ENCODE measurements around the gene SOX1.

Gene SOX1

DNA sequence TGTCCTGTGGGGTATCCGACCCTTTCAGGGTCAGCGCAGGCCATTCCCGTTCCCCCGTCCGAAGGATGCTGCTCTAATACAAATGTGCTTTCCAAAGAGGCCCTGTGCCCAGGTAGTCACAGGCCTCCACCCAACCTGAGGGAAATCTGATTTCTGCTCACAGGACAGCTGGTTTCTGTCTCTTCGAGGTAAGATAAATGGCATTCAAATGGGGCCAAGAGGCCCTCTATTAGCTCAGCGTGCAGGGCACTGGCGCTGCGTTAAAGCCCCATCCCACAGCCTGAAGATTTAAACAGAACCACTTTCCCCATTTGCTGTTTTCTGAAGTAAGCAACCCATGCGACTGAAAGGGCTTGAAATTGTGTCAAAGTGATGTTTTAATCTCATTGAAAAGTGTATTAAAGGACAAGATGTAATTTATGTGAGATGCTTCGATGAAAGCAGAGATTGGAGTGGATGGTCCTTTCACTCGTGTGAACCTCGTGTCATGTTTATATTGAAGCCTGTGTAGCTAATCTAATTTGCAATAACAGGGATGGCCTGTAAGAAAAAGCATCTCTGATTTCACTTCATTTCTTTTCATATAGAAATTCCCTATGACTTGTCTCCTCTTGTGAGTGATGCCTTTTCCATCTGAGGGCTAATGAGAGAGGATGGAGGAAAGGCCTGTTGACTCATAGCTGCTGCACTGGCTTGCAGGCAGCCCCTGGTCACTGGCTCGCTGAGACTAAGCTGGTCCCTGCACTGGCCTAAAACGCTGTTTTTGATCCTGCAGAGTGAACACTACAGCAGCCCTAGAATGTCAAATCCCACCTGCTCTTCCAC lies 7.3 kb upstream of the SOX1 start:
- DNase-seq, result no peak

DNA sequence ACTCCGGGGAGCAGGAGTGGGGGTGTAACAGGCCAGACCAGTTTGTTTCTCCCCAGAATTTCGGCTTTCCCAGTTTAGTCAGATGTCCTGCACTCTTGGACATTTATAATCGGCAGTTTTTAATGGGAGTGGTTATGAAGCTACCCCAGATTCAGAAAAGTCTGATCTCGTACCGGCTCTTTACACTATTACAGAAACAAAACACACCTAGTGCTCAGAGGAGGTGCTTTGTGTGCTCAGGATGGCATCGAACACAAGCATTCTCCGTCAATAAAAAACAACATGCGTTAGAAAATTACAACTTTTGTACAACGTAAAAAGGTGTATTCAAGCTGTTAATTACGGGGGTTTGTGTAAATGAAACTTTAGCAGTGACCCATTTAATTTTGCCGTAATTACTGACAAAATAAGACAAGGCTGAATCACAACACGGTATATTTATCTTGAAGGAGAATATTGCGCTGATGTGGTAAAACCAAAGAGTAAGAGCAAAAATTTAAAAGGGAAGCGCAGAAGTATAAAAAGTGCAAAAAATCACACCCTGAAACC lies 6.6 kb upstream of the SOX1 start:
- DNase-seq, result no peak

DNA sequence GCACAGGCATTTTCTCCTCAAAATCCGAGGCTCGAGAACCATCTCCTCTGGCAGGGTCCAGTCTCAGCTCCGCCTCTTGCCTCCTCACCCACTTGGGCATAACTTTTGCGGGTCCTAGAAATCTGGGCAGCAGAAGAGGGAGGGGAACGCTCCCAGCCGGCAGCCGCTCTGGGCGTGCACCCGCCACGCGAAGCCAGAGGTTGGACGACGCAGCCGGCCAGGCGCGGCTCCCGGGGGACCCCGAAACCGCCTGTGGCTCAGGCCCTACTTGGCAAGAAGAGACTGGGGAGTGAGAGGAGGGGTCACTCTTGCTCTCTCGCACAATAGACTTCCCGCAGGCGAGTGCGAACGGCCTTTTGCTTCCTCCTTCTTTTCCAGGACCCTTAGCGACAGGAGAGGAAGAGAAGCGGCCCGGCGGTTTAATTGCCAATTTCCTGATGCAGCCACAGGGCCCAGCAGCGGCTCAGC lies 6.0 kb upstream of the SOX1 start:
- no peak for DNase-seq

DNA sequence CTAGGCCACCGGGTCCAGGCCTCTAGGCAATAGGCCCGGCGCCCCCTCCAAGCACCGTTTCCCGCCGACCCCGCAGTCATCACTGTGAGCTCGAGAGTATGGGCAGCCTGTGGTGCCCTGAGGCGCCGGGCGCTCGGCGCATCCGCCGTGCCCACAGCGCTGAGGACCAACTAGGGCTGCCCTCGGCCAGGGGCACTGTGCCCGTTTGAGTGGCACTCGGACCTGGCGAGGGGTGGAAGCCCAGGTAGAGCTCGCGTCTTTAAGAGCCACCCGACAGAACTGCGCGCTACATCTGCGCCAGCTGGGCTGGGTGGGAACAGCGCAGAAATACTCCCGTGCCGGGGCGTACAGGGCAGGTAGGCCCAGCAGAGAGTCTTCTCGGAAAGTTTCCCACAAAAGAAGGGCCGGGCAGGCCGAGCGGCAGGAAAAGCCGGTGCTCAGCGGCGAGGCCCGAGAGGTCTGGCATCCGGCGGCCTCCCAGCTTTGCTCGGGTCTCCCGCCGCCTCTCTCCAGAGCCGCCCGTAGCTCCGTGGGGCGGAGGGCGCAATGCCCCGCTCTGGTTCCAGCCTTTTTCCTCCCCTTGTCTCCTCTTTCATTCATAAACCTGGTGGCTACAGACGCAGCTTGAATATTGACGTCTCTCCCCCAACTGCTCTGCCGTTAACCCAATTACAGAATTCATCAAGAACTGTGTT lies 5.4 kb upstream of the SOX1 start:
- DNase-seq, result no peak

DNA sequence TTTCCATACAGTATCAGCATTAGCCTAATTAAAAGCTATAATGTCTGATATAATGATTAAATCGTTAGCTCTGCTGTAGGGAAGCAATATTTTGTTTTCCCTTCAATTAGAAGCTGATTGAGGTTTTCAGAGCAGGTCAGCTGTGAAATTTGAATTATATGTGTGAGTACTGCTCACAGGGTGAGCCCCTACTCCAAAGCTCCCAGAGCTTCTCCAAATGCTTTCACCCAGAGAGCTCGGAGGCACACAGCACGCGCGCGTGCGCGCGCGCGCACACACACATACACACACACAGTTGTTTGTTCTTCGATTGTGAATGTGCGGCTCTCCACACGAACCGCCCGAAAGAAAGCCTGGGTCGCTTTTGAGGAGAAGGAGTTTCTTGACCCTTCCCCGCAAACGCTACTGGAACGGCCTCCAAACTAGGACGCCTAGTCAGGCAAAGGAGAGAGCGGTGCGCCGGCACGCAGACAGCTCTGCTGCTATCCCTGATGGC lies 4.8 kb upstream of the SOX1 start:
- no peak for DNase-seq

DNA sequence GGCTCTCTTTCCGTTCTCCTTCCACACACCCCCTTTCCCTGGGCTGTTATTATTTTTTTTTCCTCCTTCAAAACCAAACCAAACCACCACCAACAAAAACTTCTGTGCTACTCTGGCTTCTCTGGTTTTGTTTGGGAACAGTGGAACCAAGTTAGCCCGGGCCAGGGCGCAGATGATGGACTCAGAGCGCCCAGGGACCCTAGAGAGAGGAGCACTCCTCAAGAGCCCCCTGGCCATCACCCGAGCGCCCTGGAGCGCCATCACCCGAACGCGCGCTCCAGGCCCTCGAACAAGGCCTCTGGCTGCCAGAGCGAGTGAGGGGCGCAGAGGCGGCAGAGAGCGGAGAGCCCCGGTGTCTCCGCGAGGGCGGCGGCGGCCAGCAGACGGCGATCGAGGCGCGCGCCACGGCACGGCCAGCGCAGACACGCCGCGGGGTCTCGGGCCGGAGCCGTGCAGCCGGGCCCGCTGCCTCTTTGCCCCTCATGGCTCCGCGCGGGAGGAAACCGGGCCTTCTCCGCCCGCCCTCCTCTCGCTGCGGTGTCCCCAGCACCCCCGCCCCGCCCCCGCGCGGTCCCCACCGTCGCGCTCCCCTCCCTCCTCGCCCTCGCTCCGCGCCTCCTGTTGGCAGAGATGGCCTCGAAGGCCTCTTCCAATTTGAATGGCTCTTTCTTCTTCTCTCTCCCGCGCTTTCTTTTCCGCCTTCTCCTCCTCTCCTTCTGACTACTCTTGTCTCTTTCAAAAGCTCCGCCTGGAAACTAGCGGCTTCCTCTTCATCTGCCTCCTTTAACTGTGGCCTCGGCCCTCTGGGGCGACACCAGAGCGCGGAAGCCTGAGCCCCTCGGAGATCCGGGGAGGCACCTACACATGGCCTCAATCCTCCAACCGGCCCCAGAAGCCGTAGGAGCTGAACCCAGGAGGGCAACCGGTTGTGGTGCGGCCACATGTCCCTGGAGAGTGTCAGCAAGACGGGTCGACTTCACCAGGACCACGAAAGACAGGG lies 4.1 kb upstream of the SOX1 start:
- no peak for DNase-seq

DNA sequence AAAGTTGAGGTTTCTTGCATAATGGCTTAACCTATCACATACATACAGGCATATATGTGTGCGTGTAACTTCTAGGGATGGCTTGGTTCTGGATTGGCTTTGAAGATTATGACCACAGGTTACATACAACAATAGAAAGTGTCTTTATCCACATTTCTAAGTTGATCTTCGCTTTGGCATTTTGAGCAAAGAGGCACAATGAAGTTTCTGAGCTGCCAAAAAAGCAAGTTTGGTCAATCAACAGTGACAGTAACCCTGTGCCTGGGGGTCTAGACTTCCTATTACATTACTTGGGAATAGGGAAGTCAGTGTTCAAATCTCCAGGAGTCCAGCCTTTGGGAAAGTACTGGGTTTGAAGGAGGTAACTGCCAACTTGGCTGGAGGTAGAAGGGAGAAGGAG lies 3.1 kb upstream of the SOX1 start:
- DNase-seq, result no peak

DNA sequence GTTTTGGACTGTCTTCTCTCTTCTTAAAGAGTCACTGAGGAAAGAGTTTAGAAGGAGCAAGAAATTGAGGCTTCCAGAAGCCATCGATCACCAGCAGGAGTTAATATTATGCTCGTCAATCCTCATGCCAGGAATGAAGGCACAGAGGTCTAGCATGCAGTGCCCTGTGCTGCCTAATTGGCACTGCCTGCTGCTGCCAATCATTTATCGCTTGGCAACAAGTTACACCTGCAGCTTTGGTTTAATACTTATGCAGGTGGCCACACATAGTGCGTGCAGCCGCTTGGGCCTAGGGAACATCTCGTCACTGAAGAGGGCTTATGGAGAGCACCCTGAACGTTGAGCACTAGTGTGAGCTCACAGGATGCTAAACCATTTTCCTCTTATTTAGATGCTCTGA lies 2.7 kb upstream of the SOX1 start:
- no peak for DNase-seq

DNA sequence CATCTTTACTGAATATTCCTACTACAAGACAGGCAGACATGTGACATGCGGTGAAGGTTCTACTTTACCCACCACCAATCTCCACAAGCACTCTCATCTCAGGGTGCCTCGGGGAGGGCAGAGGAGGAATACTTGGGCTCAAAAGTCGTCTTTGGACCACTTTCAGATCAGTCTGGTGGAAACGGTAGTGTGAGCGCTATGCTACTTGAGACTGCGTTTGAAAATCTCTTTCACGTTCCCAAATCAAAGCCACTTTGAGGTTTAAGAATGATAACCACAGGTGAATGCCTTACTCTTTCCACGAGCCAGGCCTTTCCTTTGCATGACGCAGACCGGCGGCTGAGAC lies 1.5 kb upstream of the SOX1 start:
- DNase-seq, result no peak

DNA sequence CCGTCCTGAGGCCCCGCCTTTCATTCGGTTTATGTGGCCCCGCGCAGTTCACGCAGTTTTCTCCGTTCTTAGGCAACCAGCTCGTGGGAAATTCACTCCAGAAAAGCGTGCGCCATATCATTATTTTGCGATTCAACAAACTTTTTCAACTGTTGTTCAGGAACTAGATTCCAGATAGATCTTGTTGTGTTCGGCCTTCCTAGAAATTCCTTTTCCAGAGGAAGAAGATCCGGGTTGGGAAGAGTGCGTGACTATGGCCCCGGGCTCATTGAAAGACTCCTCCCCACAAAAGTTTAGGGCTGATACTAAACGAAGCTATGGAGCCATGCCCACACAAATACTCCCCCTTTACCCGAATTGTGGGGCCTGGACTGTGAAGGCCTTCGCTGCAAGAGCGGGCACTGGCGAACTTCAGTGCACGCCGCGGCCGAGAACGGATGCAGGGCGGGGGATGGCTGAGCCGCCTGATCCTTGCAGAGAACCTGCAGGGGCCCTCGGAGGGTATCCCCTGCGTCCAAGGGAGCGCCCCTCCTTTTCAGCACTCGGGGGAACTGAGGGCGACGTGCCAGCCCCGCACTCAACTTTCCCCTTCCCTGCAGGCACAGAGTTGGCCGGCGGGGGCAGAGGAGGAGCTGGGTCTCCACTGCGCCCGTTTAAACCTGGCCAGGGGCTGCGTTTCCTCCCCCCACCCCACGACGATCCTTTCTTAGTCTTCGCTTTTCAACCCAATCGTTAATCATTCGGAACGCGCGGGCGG lies 904 bp upstream of the SOX1 start:
- DNase-seq, result no peak

DNA sequence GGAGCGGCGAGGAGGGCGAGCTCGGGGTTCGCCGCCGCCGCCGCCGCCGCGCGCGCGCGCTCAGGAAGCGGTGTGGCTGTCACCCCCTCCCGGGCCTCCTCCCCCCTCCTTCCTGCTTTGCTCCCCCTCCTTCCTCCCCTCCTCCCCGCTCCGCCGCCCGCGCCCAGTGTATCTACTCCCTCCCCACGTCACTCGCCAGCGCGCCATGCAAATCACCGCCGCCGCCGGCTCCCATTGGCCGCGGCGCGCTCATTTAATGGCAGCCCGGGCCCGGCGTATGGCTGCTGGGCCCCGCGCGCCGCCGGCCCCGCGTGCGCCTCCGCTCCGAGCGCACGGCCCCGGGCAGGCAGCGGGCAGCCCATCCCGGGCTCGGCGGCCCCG lies 335 bp upstream of the SOX1 start:
- peak; percentile 53 for DNase-seq

DNA sequence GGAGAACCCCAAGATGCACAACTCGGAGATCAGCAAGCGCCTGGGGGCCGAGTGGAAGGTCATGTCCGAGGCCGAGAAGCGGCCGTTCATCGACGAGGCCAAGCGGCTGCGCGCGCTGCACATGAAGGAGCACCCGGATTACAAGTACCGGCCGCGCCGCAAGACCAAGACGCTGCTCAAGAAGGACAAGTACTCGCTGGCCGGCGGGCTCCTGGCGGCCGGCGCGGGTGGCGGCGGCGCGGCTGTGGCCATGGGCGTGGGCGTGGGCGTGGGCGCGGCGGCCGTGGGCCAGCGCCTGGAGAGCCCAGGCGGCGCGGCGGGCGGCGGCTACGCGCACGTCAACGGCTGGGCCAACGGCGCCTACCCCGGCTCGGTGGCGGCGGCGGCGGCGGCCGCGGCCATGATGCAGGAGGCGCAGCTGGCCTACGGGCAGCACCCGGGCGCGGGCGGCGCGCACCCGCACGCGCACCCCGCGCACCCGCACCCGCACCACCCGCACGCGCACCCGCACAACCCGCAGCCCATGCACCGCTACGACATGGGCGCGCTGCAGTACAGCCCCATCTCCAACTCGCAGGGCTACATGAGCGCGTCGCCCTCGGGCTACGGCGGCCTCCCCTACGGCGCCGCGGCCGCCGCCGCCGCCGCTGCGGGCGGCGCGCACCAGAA lies 1.1 kb downstream of the SOX1 start:
- no peak for DNase-seq

DNA sequence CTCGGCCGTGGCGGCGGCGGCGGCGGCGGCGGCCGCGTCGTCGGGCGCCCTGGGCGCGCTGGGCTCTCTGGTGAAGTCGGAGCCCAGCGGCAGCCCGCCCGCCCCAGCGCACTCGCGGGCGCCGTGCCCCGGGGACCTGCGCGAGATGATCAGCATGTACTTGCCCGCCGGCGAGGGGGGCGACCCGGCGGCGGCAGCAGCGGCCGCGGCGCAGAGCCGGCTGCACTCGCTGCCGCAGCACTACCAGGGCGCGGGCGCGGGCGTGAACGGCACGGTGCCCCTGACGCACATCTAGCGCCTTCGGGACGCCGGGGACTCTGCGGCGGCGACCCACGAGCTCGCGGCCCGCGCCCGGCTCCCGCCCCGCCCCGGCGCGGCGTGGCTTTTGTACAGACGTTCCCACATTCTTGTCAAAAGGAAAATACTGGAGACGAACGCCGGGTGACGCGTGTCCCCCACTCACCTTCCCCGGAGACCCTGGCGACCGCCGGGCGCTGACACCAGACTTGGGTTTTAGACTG lies 1.7 kb downstream of the SOX1 start:
- no peak for DNase-seq

DNA sequence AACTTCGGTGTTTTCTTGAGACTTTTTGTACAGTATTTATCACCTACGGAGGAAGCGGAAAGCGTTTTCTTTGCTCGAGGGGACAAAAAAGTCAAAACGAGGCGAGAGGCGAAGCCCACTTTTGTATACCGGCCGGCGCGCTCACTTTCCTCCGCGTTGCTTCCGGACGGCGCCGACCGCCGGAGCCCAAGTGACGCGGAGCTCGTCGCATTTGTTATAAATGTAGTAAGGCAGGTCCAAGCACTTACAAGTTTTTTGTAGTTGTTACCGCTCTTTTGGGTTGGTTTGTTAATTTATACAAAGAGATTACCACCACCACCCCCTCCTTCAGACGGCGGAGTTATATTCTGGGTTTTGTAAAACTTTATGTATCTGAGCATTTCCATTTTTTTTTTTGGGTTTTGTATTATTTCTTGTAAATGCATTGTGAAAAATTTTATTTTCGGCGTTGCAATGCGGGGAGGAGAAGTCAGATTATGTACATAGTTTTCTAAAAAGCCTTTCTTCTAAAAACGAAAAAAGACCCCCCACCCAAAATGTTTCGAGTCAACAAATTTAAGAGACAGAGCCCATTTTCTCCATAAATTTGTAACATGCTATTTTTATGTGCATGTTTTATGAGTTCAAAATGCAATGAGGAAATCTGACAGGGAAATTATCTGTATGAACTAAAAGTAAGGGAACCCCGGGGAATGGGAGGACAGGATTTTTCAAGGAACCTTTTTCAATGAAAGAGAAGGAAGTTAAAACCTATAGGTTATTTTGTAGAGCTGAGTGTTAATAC lies 2.3 kb downstream of the SOX1 start:
- no peak for DNase-seq

DNA sequence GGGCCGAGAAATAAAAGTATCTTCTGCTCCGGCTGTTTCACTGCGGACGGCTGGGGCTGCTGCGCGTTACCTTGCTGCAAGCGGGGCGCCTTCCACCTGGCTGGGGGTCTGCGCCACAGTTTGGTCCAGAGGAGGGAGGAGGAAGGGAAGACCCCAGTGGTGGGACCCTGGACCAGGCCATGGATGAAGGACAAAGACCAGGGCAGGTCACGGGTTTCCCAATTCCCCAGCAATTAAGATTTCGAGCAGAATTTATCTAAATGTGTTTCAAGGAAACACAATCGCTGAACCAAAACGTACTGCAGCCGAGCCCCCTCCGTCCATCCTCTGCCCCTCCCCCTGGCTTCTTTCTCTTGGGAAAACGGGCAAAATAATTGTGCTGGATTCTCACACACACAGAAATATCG lies 2.9 kb downstream of the SOX1 start:
- DNase-seq, result no peak

DNA sequence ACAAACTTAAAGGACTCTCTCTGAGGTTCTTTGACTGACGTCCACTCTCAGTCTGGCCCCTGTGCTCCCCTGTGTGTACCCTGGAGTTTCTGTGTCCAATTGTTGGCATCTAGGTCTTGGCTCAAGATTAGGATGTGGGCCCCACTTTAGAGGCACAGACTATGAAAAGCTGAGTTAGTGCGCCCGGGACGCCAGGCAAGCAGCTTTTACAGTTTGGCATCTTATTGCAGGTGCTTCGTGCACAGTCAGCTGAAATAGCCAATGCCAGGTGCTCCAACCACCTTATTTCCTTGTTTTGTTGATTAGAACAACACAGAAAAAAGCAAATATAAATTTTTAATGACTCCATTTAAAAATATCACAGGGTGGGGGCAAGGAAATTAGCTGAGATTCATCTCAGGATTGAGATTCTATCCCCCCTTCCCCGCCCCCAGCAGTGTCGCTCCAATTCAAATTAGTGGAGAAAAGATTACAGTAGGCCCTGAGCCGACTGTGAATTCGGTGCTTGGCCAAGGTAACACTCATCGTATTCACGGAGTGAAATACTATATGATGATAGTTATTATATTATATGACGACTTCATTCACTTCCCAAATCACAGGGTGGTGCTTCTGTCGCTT lies 4.3 kb downstream of the SOX1 start:
- no peak for DNase-seq

DNA sequence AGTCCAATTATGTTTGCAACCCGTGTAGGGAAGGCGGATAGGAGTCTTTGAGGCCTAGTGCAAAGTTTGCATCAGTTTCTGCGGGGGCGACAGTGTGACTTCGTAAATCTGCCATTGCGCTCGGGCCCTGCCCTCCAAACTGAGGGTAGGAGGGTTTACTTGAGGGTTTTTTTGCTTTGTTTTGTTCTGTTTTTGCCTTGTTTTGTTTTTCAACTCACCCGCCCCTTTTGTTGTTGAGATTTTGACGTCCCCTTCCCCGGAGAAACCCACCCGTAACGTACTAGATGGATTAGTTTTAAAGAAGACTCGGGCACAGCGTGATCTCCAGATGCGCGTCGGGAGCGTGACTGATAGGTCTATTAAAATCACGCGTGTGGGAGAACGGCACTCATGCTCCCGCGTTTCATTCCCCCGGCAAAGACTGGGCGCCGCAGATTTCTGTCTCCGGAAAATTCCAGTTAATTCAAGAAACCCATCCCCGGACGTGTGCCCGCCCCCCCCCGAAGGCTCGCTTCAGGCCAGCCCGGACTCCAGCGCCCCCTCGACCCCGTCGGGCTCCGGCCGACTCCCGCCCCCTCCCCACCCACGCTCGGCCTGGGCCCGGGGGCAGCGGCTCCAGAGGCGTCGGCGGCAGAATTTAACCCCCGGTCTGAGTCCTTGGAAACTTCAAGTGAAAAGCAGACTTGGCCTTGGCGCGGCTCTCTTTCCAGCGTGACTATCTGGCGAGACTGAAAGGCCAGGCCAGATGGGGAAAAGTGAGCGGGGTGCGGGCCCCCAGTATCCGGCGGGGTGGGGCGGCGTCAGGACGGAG lies 5.0 kb downstream of the SOX1 start:
- DNase-seq, result no peak

DNA sequence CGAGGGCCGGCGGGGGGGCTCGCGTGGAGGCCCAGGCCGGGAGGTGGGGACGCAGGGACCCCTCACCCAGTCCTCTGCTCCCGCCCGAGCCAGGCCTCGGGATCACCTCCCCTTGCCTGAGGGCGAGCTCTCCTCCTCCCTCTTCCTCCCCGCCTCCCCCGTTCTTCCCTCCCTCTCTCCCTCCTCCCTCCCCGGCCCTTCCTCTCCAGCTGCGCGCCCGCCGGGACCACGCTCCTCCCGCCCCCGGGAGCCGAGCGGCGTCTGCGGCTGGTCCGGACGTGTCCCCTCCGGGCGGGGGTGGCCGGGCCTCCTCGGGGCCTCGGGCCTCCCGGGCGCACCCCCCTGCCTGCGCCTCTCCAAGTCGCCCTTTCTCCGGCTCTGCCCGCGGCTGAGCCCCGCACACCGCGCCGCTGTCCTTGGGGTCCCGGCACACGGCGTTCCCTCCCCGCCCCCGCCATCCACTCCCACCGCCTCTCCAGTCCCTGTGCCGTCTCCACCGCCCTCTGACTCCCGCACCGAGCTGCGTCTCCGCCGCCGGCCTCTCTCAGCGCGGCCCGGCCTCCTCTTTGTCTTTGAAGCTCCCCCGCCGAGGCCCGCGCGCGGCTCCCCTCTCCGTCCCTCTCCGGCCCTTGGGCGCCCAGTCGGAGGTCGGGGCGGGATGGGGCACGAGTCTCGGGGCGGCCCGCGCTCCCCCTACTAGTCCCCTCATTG lies 5.7 kb downstream of the SOX1 start:
- DNase-seq, result no peak

Measured in CD4-positive, alpha-beta T cell treated with Interleukin-12 subunit alpha and Interleukin-12 subunit beta, for 1 hour (primary cell).